ENCODE data around the gene CIAO1.

Gene CIAO1

DNA sequence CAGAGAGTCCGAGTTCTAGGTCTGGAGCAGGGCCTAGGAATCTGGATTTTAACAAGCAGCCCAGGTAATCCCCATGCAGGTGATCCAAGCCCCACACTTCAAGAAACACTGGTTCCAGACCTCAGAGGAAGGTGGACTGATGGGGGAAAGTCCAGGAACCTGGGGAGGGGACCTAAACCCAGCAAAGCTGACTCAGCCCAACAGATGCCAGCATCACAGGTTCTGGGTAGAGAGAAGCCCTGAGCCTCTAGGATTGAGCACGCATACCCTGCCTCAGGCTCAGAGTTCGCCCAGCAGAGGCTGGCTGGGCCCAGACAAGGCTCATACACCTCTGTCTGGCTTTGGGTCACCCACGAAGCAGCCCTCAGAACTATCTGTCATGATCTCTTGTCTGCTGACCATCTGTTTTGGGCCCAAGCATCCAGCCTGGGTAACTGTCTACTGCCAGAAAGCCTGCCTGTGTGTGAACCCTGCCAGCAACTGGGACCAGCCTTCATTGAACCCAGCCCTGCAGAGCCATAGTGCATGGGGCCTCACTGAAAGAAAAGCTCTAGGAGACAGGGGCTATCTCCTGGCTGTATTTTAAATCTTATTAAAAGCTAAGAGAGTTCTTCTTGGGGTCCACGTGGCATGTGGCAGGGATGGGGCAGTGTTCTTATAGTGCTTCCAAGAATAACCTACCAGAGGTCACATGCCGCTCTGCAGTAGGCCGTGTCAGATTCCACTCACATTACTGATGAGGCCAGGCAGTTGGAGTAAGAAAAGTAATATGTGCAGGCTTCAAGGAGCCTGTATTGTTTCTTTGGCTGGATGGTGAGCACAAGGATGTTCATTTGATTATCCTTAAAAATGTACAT is 7.6 kb upstream of the CIAO1 start:
- no peak for FAIRE-seq
- no peak for DNase-seq (ENCODE audit: insufficient read length, low spot score)
- no peak for TF ChIP-seq SPI1 (IDR thresholded peaks at IDR 0.05; ENCODE audit: low read depth, low read length)
- no peak for TF ChIP-seq POLR2AphosphoS5 (IDR thresholded peaks at IDR 0.05; ENCODE audit: low read depth, low read length)
- TF ChIP-seq PAX5 (IDR thresholded peaks at IDR 0.05; ENCODE audit: insufficient read depth, low read length, severe bottlenecking): no peak
- TF ChIP-seq TAF1 (IDR thresholded peaks at IDR 0.05; ENCODE audit: low read depth, low read length): no peak
- no peak for TF ChIP-seq POU2F2 (IDR thresholded peaks at IDR 0.05; ENCODE audit: low read depth, low read length)

DNA sequence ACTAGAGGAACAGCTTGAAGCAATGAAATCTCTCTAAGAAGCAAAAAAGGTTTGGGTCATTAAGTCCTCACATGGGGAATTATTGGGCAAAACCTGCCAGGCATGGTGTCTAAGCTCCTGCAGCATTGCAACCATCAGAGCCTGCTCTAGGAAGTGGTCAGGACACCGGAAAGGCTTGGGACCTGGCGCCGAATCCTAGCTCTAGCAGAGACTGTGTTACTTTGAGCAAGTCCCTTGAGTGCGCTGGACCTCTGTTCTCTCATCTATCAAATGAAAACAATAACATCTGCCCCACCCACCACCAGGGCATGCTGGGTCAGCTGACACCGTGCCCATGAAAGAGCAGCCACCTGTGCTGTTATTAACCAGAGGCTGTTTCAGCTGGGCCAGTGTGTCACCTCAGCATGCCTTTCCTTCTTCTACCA is 6.5 kb upstream of the CIAO1 start:
- FAIRE-seq (peak; percentile 41), DNase-seq (ENCODE audit: insufficient read length, low spot score) (no peak)
- TF ChIP-seq SPI1 (IDR thresholded peaks at IDR 0.05; ENCODE audit: low read depth, low read length): no peak
- no peak for TF ChIP-seq POU2F2 (IDR thresholded peaks at IDR 0.05; ENCODE audit: low read depth, low read length)
- no peak for TF ChIP-seq TAF1 (IDR thresholded peaks at IDR 0.05; ENCODE audit: low read depth, low read length)
- no peak for TF ChIP-seq POLR2A (IDR thresholded peaks at IDR 0.05; ENCODE audit: low read depth, low read length)
- TF ChIP-seq PAX5 (IDR thresholded peaks at IDR 0.05; ENCODE audit: insufficient read depth, low read length, severe bottlenecking): no peak
- TF ChIP-seq POLR2AphosphoS5 (IDR thresholded peaks at IDR 0.05; ENCODE audit: low read depth, low read length): no peak

DNA sequence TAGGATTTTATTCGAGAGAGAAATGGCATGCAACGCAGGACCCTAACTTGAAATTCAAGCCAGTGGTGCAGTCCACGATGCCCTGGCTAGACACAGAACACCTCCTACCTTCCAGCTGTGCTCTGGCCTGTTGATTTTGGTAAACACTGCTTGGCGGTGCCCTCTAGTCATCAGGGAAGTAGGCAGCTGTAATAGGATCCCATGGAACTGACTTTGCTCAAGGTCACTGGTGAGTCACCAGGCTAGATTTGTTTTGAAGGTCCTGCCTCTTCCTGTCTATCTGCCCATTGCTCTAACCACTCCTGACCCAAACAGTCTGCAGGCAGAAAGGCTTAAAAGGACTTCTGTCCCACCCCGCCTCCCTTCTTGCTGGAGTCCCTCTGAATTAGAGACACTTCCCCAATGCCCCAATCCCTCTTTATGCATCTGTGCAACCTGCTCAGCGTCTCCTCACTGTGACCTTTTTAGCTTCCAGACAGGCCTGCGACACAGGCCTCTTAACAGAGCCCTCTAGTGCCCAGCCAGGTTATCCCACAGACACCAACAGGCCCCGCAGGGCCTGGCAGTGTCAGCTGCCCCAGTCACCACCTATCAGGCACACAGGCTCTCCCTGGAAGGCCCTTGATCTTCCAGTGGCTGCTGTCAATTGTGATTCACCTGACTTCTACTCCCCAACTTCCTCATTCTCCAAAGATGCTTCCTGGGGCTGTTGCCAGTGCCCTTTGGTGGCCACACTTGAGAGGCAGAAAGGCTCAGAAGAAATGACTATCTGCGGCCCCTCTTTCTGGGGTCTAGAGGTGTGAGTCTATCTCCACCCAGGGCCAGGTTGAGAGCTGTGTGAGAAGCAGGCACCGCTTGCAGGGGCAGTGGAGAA is 5.4 kb upstream of the CIAO1 start:
- FAIRE-seq (peak; percentile 43), DNase-seq (ENCODE audit: insufficient read length, low spot score) (no peak)
- TF ChIP-seq POLR2A (IDR thresholded peaks at IDR 0.05; ENCODE audit: low read depth, low read length): no peak
- no peak for TF ChIP-seq POU2F2 (IDR thresholded peaks at IDR 0.05; ENCODE audit: low read depth, low read length)
- TF ChIP-seq POLR2AphosphoS5 (IDR thresholded peaks at IDR 0.05; ENCODE audit: low read depth, low read length): no peak
- no peak for TF ChIP-seq SPI1 (IDR thresholded peaks at IDR 0.05; ENCODE audit: low read depth, low read length)
- TF ChIP-seq TAF1 (IDR thresholded peaks at IDR 0.05; ENCODE audit: low read depth, low read length): no peak
- TF ChIP-seq PAX5 (IDR thresholded peaks at IDR 0.05; ENCODE audit: insufficient read depth, low read length, severe bottlenecking): no peak

DNA sequence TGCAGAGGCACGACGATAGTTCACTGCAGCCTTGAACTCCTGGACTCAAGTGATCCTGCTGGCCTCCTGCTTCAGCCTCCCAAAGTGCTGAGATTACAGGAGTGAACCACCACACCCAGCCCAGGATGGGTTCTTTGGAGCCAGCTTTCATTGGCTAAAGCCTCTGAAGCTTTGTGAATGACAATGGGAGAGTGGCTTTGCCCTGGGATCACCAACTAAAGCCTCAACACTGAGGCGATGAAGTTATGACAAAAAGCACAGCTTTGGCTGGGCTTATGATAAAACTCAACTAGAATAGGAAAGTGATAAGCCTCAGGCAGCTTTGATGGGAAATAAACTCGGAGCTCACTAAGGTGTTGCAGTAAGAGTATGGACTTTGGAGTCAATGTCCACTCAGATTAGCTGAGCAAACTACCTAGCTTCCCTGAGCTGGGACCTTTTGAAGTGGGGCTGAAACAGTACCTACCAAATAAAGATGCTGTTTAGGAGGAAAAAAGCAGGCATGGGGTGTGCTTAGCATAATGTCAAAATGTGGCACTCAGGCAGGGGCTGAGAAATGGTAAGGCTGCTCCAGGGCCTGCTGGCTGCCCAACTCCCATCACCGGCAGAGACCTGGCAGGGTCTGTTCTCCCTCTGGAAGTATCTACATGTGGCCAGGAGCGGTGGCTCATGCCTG is 4.6 kb upstream of the CIAO1 start:
- TF ChIP-seq TAF1 (IDR thresholded peaks at IDR 0.05; ENCODE audit: low read depth, low read length): no peak
- no peak for TF ChIP-seq SPI1 (IDR thresholded peaks at IDR 0.05; ENCODE audit: low read depth, low read length)
- no peak for TF ChIP-seq PAX5 (IDR thresholded peaks at IDR 0.05; ENCODE audit: insufficient read depth, low read length, severe bottlenecking)
- no peak for TF ChIP-seq POLR2AphosphoS5 (IDR thresholded peaks at IDR 0.05; ENCODE audit: low read depth, low read length)
- TF ChIP-seq POU2F2 (IDR thresholded peaks at IDR 0.05; ENCODE audit: low read depth, low read length): no peak
- no peak for TF ChIP-seq POLR2A (IDR thresholded peaks at IDR 0.05; ENCODE audit: low read depth, low read length)
- FAIRE-seq (no peak), DNase-seq (ENCODE audit: insufficient read length, low spot score) (no peak)

DNA sequence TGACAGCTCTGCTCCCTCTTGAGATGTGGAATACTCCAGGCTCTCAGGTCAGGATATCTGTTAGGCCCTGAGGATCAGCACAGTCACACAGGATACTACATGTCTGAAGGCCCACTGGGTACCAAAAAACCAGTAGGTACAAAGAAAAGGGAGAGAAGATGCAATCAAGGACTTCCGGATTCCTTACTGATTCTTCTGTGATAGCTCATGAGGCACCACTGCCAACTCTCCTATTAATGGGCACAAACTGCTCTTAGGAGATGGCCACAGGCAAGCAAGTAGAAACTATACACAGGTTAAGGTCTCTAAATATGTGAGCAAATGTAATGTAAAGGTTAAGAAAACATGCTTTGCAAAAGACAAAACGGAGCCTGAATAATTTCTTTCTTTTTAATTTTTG is 3.7 kb upstream of the CIAO1 start:
- no peak for FAIRE-seq
- no peak for DNase-seq (ENCODE audit: insufficient read length, low spot score)
- TF ChIP-seq TAF1 (IDR thresholded peaks at IDR 0.05; ENCODE audit: low read depth, low read length) (no peak), SPI1 (IDR thresholded peaks at IDR 0.05; ENCODE audit: low read depth, low read length) (no peak), POLR2AphosphoS5 (IDR thresholded peaks at IDR 0.05; ENCODE audit: low read depth, low read length) (no peak), PAX5 (IDR thresholded peaks at IDR 0.05; ENCODE audit: insufficient read depth, low read length, severe bottlenecking) (no peak), POU2F2 (IDR thresholded peaks at IDR 0.05; ENCODE audit: low read depth, low read length) (no peak), POLR2A (IDR thresholded peaks at IDR 0.05; ENCODE audit: low read depth, low read length) (no peak)

DNA sequence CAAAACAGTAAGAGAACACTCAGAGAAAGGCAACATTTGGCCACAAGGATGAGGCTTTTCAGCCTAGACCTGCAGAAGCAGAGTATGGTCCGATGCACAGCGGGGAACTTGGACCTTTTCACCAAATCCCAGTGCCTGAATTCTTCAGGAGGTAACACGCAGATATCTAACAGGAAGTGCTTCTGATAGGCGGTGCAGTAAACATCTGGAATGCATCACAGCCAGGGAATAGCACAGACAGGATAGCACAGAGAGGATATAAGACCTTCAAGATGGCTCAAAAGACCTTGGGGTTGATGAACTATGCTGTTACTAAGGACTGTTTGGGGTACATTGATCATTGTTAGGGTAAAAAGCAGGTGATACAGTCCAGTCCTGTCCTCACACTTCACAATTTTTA is 1.9 kb upstream of the CIAO1 start:
- FAIRE-seq (no peak), DNase-seq (ENCODE audit: insufficient read length, low spot score) (no peak)
- no peak for TF ChIP-seq PAX5 (IDR thresholded peaks at IDR 0.05; ENCODE audit: insufficient read depth, low read length, severe bottlenecking)
- TF ChIP-seq POLR2AphosphoS5 (IDR thresholded peaks at IDR 0.05; ENCODE audit: low read depth, low read length): no peak
- no peak for TF ChIP-seq POU2F2 (IDR thresholded peaks at IDR 0.05; ENCODE audit: low read depth, low read length)
- TF ChIP-seq POLR2A (IDR thresholded peaks at IDR 0.05; ENCODE audit: low read depth, low read length): no peak
- TF ChIP-seq SPI1 (IDR thresholded peaks at IDR 0.05; ENCODE audit: low read depth, low read length): no peak
- no peak for TF ChIP-seq TAF1 (IDR thresholded peaks at IDR 0.05; ENCODE audit: low read depth, low read length)

DNA sequence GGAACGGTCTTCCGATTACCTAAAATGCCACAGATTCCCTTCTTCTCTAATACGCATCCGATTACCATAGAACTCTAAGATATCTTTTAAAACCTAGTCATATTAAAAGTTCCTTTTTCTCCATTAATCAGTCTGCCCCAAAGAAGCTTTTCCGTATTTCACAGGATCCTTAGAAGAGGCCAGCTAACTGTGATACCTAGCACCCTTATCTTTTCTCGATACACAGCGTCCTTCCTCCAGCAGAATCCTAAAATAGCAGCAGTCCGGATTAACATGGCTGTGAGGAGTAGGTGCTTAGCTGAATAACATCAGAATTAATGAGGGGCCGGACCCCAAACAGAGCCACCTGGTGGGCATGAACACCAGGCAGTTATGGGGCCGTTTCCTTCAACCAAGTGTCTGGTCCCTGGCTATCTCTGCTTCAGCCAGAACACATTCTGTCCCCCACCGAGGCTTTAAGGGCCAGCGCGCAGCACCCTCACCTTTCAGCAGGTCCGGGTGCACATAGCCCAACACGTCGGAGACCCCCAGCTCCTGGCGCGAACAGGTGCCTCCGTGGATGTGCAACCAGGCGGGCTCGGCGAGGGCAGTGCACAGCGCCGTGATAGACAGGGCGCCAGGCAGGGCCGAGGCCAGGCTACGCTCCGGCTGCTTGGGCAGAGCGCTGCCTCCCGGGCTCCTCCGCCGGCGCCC is 1.2 kb upstream of the CIAO1 start:
- FAIRE-seq: no peak
- TF ChIP-seq POU2F2 (IDR thresholded peaks at IDR 0.05; ENCODE audit: low read depth, low read length) (no peak), SPI1 (IDR thresholded peaks at IDR 0.05; ENCODE audit: low read depth, low read length) (no peak), TAF1 (IDR thresholded peaks at IDR 0.05; ENCODE audit: low read depth, low read length) (no peak), POLR2A (IDR thresholded peaks at IDR 0.05; ENCODE audit: low read depth, low read length) (no peak), PAX5 (IDR thresholded peaks at IDR 0.05; ENCODE audit: insufficient read depth, low read length, severe bottlenecking) (no peak), POLR2AphosphoS5 (IDR thresholded peaks at IDR 0.05; ENCODE audit: low read depth, low read length) (no peak)
- peak; percentile 43 for DNase-seq (ENCODE audit: insufficient read length, low spot score)

DNA sequence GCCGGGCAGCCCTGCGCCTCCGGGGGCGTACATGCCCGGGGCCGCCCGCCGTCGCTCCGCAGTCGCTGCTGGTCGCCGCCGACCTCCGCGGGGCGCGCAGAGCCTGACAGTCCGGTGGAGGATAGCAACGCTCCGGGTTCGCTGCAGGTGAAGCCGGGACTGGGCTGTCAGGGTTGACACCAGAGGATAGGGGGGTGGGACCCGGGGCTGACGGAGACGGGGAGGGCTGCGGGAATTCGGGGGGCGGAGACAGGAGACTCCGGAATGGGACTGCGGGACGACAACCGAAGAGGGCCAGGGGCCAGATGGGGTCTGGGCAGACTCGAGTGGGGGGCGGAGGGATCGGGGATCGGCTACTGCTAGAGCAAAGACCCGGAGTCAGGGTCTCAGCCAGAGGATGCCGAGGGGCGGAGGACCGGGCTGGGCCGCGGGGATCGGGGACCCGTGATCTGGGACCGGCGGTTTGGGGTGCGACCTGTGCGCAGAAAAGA is 631 bp upstream of the CIAO1 start:
- FAIRE-seq: no peak

More for the DNA sequence above, 631 bp upstream of the CIAO1 start:
- DNase-seq (ENCODE audit: insufficient read length, low spot score): no peak
- TF ChIP-seq PAX5 (IDR thresholded peaks at IDR 0.05; ENCODE audit: insufficient read depth, low read length, severe bottlenecking) (no peak), POLR2A (IDR thresholded peaks at IDR 0.05; ENCODE audit: low read depth, low read length) (no peak), POLR2AphosphoS5 (IDR thresholded peaks at IDR 0.05; ENCODE audit: low read depth, low read length) (no peak), SPI1 (IDR thresholded peaks at IDR 0.05; ENCODE audit: low read depth, low read length) (no peak), TAF1 (IDR thresholded peaks at IDR 0.05; ENCODE audit: low read depth, low read length) (no peak), POU2F2 (IDR thresholded peaks at IDR 0.05; ENCODE audit: low read depth, low read length) (no peak)
